WTC11 (cell line): ENCODE measurements around the gene WDR19. TPM values are rescaled to one million over a fixed set of nuclear protein-coding genes. Genes with fewer than 3 reads are reported as not detected.

Experiments
- ATAC-seq: fragments of 200-7000 bp; cut with Tn5 transposase; 2 replicates; pipeline ENCODE4 v1.10.0; 2021; ENCODE audit warnings: mild to moderate bottlenecking, moderate library complexity
- CTCF ChIA-PET: fragments of 300-600 bp; sonication (Branson Sonifier 250); formaldehyde crosslinking; loops from one replicate; lab custom pipeline; 2021; ENCODE audit warnings: antibody characterized with exemption; lab: Charles Lee
- POLR2A ChIA-PET: fragments of 350-600 bp; sonication (Branson Sonifier 250); formaldehyde crosslinking; loops from one replicate; lab custom pipeline; 2021; ENCODE audit warnings: antibody characterized with exemption; lab: Charles Lee
- DNase-seq: peaks from one replicate; pipeline ENCODE4 v3.0.0; 2021; ENCODE audit warnings: low spot score
- H3K27ac Mint-ChIP-seq: 2 replicates; pipeline ENCODE4 v1.8.0; 2021; ENCODE audit warnings: mixed read lengths
- H3K27me3 Mint-ChIP-seq: 2 replicates; pipeline ENCODE4 v1.8.0; 2021; ENCODE audit warnings: low read depth, mild to moderate bottlenecking, moderate library complexity, mixed read lengths
- H3K36me3 Mint-ChIP-seq: 2 replicates; pipeline ENCODE4 v1.8.0; 2021; ENCODE audit warnings: mixed read lengths
- H3K4me1 Mint-ChIP-seq: 2 replicates; pipeline ENCODE4 v1.8.0; 2022; ENCODE audit warnings: mixed read lengths
- H3K4me3 Mint-ChIP-seq: 2 replicates; pipeline ENCODE4 v1.8.0; 2021; ENCODE audit warnings: mild to moderate bottlenecking, moderate library complexity, mixed read lengths
- H3K9me3 Mint-ChIP-seq: 2 replicates; pipeline ENCODE4 v1.8.0; 2021; ENCODE audit warnings: mixed read lengths
- ATF6 ChIP-seq: sonication (generic); formaldehyde crosslinking; IDR thresholded peaks from 2 replicates; pipeline ENCODE4 v1.8.1; 2023; ENCODE audit warnings: mild to moderate bottlenecking, missing genetic modification reagents
- CBFB ChIP-seq: sonication (generic); formaldehyde crosslinking; IDR thresholded peaks from 2 replicates; pipeline ENCODE4 v1.8.1; 2022; ENCODE audit warnings: mild to moderate bottlenecking, low read depth, missing genetic modification reagents
- ERG ChIP-seq: fragments of 250-450 bp; sonication (Bioruptor Pico); IDR thresholded peaks from 2 replicates; pipeline ENCODE4 v1.8.0; 2021; ENCODE audit warnings: mild to moderate bottlenecking
- ETV6 ChIP-seq: sonication (generic); formaldehyde crosslinking; IDR thresholded peaks from 2 replicates; pipeline ENCODE4 v1.8.1; 2022; ENCODE audit warnings: mild to moderate bottlenecking, missing genetic modification reagents
- GRHL2 ChIP-seq: fragments of 250-450 bp; sonication (Bioruptor Pico); IDR thresholded peaks from 2 replicates; pipeline ENCODE4 v1.8.0; 2022; ENCODE audit warnings: mild to moderate bottlenecking, moderate library complexity; ENCODE audit not compliant: insufficient replicate concordance, severe bottlenecking
- HMGA2 ChIP-seq: fragments of 250-450 bp; sonication (Bioruptor Pico); IDR thresholded peaks from 2 replicates; pipeline ENCODE4 v1.4.0; 2021; ENCODE audit warnings: mild to moderate bottlenecking, moderate library complexity
- IRF2 ChIP-seq: sonication (generic); formaldehyde crosslinking; IDR thresholded peaks from 2 replicates; pipeline ENCODE4 v1.8.0; 2022; ENCODE audit warnings: low read depth, missing genetic modification reagents, borderline replicate concordance
- JAZF1 ChIP-seq: fragments of 250-450 bp; sonication (Bioruptor Pico); IDR thresholded peaks from 2 replicates; pipeline ENCODE4 v1.9.0; 2021; ENCODE audit warnings: moderate library complexity, mild to moderate bottlenecking, inconsistent platforms
- SOX15 ChIP-seq: fragments of 250-450 bp; sonication (Bioruptor Pico); IDR thresholded peaks from 2 replicates; pipeline ENCODE4 v1.9.0; 2021; ENCODE audit warnings: mild to moderate bottlenecking
- ZNF219 ChIP-seq: sonication (generic); formaldehyde crosslinking; IDR thresholded peaks from 2 replicates; pipeline ENCODE4 v1.8.0; 2023; ENCODE audit warnings: missing genetic modification reagents, mild to moderate bottlenecking, borderline replicate concordance
- ZNF263 ChIP-seq: sonication (generic); formaldehyde crosslinking; IDR thresholded peaks from 2 replicates; pipeline ENCODE4 v1.8.1; 2022; ENCODE audit warnings: low read depth, mild to moderate bottlenecking, moderate library complexity, missing genetic modification reagents
- ZNF317 ChIP-seq: sonication (generic); formaldehyde crosslinking; IDR thresholded peaks from 2 replicates; pipeline ENCODE4 v1.8.1; 2023; ENCODE audit warnings: low read depth, mild to moderate bottlenecking, moderate library complexity, missing genetic modification reagents, borderline replicate concordance
- ZSCAN18 ChIP-seq: fragments of 250-450 bp; sonication (Bioruptor Pico); IDR thresholded peaks from 2 replicates; pipeline ENCODE4 v2.1.2; 2022; ENCODE audit warnings: mild to moderate bottlenecking, moderate library complexity
- total RNA-seq: library from RNA; stranded (reverse); gene quantifications from 3 replicates; pipeline ENCODE4 v1.2.3, GENCODE V29; 2021
- TF ChIP-seq, protein P1 (sequence below): sonication (generic); formaldehyde crosslinking; IDR thresholded peaks from 2 replicates; pipeline ENCODE4 v1.8.0; 2022; ENCODE audit warnings: missing genetic modification reagents
- TF ChIP-seq, protein P2 (sequence below): sonication (generic); formaldehyde crosslinking; IDR thresholded peaks from 2 replicates; pipeline ENCODE4 v1.8.1; 2022; ENCODE audit warnings: mild to moderate bottlenecking, moderate library complexity, missing genetic modification reagents
- TF ChIP-seq, protein P3 (sequence below): sonication (generic); formaldehyde crosslinking; IDR thresholded peaks from 2 replicates; pipeline ENCODE4 v1.8.1; 2023; ENCODE audit warnings: mild to moderate bottlenecking, missing genetic modification reagents, moderate library complexity

WDR19 gene
- total RNA-seq, 1 experiment from 2014 or later: 23.3 TPM

DNA sequence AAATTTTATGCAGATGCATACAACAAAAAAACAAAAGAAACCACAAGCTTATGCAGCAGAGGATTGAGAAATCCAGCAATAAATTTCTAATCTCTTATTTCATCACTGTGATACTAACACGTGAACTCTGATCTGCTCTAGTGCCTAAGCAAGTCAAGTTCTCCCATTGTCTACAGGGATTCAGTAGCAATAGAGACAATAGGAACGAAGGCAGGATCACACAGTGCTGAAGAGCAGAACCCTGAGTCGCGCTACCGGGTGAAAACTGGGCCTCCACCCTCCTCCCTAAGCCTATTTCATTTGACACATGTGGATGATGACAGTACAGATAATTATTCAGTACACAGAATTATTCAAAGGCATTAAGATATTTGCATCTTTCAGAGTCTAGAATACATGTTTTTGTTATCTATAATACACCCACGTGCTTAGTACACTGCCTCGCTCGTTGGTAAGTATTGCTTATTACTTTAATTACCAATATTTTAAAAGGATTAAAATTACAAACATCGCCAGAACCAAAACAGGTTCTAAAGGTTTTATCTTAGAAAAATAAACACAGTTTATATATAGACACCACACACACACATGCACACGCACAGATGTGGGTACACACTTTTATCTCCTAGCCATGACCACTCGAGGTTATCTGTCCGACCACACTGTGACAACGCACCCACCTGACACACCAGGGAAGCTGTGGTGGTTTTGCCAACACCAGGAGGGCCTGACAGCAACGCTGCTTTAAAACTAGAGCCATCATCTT, 123.8 kb downstream of the WDR19 start (continued):
- TF ChIP-seq ZNF263 (CRISPR knock-in tag) (no peak), ETV6 (CRISPR knock-in tag) (no peak), ZNF317 (CRISPR knock-in tag) (no peak), IRF2 (CRISPR knock-in tag) (no peak), JAZF1 (CRISPR knock-in tag) (no peak)

- ATAC-seq (no peak), DNase-seq (no peak)
- ChIA-PET POLR2A (no interaction called here), CTCF (no interaction called here)
- Mint-ChIP-seq H3K4me3 (no peak overlapping the region), H3K36me3 (peaks cover 46% of the 10 kb centered on the region), H3K9me3 (no peaks in the 10 kb centered on the region), H3K4me1 (no peaks in the 10 kb centered on the region), H3K27ac (no peak overlapping the region), H3K27me3 (no peaks in the 10 kb centered on the region)
- TF ChIP-seq ERG (no peak), ZNF219 (CRISPR knock-in tag) (no peak), CBFB (CRISPR knock-in tag) (no peak), GRHL2 (CRISPR knock-in tag) (no peak), SOX15 (no peak), ZSCAN18 (CRISPR knock-in tag) (no peak), HMGA2 (CRISPR knock-in tag) (no peak), ATF6 (CRISPR knock-in tag) (no peak)
- TF ChIP-seq, protein P1, sequence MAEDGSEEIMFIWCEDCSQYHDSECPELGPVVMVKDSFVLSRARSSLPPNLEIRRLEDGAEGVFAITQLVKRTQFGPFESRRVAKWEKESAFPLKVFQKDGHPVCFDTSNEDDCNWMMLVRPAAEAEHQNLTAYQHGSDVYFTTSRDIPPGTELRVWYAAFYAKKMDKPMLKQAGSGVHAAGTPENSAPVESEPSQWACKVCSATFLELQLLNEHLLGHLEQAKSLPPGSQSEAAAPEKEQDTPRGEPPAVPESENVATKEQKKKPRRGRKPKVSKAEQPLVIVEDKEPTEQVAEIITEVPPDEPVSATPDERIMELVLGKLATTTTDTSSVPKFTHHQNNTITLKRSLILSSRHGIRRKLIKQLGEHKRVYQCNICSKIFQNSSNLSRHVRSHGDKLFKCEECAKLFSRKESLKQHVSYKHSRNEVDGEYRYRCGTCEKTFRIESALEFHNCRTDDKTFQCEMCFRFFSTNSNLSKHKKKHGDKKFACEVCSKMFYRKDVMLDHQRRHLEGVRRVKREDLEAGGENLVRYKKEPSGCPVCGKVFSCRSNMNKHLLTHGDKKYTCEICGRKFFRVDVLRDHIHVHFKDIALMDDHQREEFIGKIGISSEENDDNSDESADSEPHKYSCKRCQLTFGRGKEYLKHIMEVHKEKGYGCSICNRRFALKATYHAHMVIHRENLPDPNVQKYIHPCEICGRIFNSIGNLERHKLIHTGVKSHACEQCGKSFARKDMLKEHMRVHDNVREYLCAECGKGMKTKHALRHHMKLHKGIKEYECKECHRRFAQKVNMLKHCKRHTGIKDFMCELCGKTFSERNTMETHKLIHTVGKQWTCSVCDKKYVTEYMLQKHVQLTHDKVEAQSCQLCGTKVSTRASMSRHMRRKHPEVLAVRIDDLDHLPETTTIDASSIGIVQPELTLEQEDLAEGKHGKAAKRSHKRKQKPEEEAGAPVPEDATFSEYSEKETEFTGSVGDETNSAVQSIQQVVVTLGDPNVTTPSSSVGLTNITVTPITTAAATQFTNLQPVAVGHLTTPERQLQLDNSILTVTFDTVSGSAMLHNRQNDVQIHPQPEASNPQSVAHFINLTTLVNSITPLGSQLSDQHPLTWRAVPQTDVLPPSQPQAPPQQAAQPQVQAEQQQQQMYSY: no peak
- TF ChIP-seq, protein P2, sequence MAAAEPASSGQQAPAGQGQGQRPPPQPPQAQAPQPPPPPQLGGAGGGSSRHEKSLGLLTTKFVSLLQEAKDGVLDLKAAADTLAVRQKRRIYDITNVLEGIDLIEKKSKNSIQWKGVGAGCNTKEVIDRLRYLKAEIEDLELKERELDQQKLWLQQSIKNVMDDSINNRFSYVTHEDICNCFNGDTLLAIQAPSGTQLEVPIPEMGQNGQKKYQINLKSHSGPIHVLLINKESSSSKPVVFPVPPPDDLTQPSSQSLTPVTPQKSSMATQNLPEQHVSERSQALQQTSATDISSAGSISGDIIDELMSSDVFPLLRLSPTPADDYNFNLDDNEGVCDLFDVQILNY (CRISPR knock-in tag): no peak
- TF ChIP-seq, protein P3, sequence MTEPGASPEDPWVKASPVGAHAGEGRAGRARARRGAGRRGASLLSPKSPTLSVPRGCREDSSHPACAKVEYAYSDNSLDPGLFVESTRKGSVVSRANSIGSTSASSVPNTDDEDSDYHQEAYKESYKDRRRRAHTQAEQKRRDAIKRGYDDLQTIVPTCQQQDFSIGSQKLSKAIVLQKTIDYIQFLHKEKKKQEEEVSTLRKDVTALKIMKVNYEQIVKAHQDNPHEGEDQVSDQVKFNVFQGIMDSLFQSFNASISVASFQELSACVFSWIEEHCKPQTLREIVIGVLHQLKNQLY (CRISPR knock-in tag): no peak
Observed at GRCh38 chr4:39308611-39309010, 126.3 kb downstream of the WDR19 start.
